Activated B cell treated with CpG ODN at 0.5 μM for 24 hours (primary cell): Measurements from ENCODE around the gene PANK4. TPM values are rescaled to one million over a fixed set of nuclear protein-coding genes. Genes with fewer than 3 reads are reported as not detected.

ENCODE experiments used
- ATAC-seq: fragments of 200-7000 bp; cut with Tn5 transposase; one replicate; pipeline ENCODE4 v1.10.0; 2021; ENCODE audit warnings: low read depth, mild to moderate bottlenecking, moderate library complexity
- CTCF ChIA-PET: fragments of 350-600 bp; sonication (Branson Sonifier 250); formaldehyde crosslinking; loops from one replicate; lab custom pipeline; 2021; ENCODE audit warnings: antibody characterized with exemption; lab: Charles Lee
- POLR2A ChIA-PET: fragments of 350-600 bp; sonication (Branson Sonifier 250); formaldehyde crosslinking; loops from one replicate; lab custom pipeline; 2021; ENCODE audit warnings: antibody characterized with exemption; lab: Charles Lee
- DNase-seq: peaks from one replicate; pipeline ENCODE4 v3.0.0; 2022
- H3K27ac Mint-ChIP-seq: one replicate; pipeline ENCODE4 v1.8.0; 2020; ENCODE audit warnings: mixed read lengths
- H3K27me3 Mint-ChIP-seq: one replicate; pipeline ENCODE4 v1.8.0; 2021; ENCODE audit warnings: mixed read lengths
- H3K36me3 Mint-ChIP-seq: one replicate; pipeline ENCODE4 v1.8.0; 2021; ENCODE audit warnings: low read depth, mixed read lengths
- H3K4me1 Mint-ChIP-seq: one replicate; pipeline ENCODE4 v1.8.0; 2021; ENCODE audit warnings: mixed read lengths
- H3K4me3 Mint-ChIP-seq: one replicate; pipeline ENCODE4 v1.8.0; 2020; ENCODE audit warnings: mild to moderate bottlenecking, mixed read lengths
- H3K9me3 Mint-ChIP-seq: one replicate; pipeline ENCODE4 v1.8.0; 2020; ENCODE audit warnings: mixed read lengths
- intact Hi-C: fragments of 100-400 bp; cut with micrococcal nuclease; formaldehyde crosslinking; loops from one replicate; pipeline ENCODE4 v1.15.1; 2024
- total RNA-seq: library from RNA; stranded (reverse); gene quantifications from 2 replicates; pipeline ENCODE4 v1.2.3, GENCODE V29; 2022
- TF ChIP-seq, protein P1 (sequence below): fragments of 200-600 bp; IDR thresholded peaks from one replicate; pipeline ENCODE4 v1.8.0; 2022; ENCODE audit warnings: antibody characterized with exemption, mild to moderate bottlenecking

The PANK4 gene
- total RNA-seq, 1 donor from 2014 or later = 54.0 TPM

DNA sequence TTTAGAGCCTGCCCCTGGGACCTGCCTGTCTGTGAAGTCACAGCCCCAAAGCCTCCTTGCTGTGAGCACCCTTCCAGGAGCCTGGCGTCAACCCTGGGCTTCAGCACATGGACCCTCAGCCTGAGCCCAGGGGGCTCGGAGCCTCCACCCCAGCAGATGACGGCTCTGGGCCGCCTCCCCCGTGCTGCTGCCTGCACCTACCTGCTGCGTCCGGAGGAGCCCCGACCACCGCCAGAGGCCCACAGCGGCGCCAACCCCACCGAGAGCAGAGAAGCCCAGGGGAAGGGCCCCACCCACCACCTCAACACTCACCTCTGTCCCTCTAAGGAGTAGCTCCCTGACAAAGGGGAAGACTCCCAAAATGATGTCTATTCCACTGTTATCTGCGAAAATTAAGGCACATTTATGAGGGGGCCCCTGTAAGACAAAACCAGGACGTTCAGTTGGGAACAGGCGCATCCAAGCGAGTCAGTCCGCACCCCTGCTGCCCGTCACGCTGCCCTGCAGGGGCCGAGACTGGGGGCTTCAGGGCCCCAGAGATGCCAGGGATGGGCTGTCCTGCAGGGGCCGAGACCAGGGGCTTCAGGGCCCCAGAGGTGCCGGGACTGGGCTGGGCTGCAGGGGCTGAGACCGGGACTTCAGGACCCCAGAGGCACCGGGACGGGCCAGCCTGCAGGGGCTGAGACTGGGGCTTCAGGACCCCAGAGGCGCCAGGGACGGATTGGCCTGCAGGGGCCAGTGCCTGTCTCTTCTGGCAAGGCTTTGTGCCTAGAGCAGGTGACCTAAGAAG lies 15.8 kb downstream of the PANK4 start:
- DNase-seq (no peak), ATAC-seq (no peak)
- Mint-ChIP-seq H3K27ac (no peak overlapping the region), H3K27me3 (no peaks in the 10 kb centered on the region), H3K36me3 (peaks cover 56% of the 10 kb centered on the region), H3K4me3 (no peak overlapping the region), H3K9me3 (no peaks in the 10 kb centered on the region), H3K4me1 (no peaks in the 10 kb centered on the region)
- ChIA-PET CTCF (no interaction called here), POLR2A (interaction anchor here (1.3 kb wide), 1 partner anchor 15 kb away, joined by 3 read pairs; no protein-coding TSS in a partner anchor)
- TF ChIP-seq, protein P1, sequence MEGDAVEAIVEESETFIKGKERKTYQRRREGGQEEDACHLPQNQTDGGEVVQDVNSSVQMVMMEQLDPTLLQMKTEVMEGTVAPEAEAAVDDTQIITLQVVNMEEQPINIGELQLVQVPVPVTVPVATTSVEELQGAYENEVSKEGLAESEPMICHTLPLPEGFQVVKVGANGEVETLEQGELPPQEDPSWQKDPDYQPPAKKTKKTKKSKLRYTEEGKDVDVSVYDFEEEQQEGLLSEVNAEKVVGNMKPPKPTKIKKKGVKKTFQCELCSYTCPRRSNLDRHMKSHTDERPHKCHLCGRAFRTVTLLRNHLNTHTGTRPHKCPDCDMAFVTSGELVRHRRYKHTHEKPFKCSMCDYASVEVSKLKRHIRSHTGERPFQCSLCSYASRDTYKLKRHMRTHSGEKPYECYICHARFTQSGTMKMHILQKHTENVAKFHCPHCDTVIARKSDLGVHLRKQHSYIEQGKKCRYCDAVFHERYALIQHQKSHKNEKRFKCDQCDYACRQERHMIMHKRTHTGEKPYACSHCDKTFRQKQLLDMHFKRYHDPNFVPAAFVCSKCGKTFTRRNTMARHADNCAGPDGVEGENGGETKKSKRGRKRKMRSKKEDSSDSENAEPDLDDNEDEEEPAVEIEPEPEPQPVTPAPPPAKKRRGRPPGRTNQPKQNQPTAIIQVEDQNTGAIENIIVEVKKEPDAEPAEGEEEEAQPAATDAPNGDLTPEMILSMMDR = no peak
- intact Hi-C loops = no loop called here

- Mint-ChIP-seq H3K36me3 (peaks cover 52% of the 10 kb centered on the region), H3K4me1 (no peaks in the 10 kb centered on the region), H3K27me3 (no peaks in the 10 kb centered on the region), H3K4me3 (no peak overlapping the region), H3K27ac (no peak overlapping the region), H3K9me3 (no peaks in the 10 kb centered on the region)
- ChIA-PET CTCF (no interaction called here), POLR2A (interaction anchor here (1.3 kb wide), 1 partner anchor 16 kb away, joined by 3 read pairs; no protein-coding TSS in a partner anchor)
- TF ChIP-seq, protein P1 = no peak
- no peak for ATAC-seq
- DNase-seq = no peak
- intact Hi-C loops = no loop called here
These were observed 16.8 kb downstream of the PANK4 start for GRCh38 chr1:2509589-2509988.

DNA sequence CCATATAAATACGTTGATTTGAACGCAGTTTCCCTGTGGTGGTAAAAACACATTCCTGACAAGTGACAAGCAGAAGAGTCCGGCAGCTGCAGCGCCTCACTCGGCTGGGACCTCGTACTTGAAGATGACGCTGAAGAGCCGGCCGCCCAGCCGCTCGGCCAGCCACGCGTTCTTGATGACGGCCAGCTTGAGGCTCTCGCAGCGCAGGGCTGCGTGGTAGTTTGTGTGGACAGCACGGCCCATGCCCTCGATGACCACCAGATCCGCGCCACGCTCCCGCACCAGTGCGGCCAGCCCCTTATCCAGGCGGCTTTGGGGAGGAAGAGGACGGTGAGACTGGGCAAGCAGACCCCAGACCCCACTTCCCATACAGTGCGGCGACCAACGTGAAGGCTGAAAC lies 17.6 kb downstream of the PANK4 start:
- ChIA-PET CTCF (no interaction called here), POLR2A (no interaction called here)
- H3K4me1 Mint-ChIP-seq = no peaks in the 10 kb centered on the region
- intact Hi-C loops = no loop called here
- TF ChIP-seq, protein P1 = no peak
- H3K4me3 Mint-ChIP-seq = no peak overlapping the region
- ATAC-seq (no peak), DNase-seq (no peak)
- H3K27me3 Mint-ChIP-seq = no peaks in the 10 kb centered on the region
- no peak overlapping the region for H3K27ac Mint-ChIP-seq
- peaks cover 51% of the 10 kb centered on the region for H3K36me3 Mint-ChIP-seq
- no peaks in the 10 kb centered on the region for H3K9me3 Mint-ChIP-seq

GRCh38 chr1:2508180-2508579 lies 18.2 kb downstream of the PANK4 start:
- no peak for ATAC-seq
- CTCF ChIA-PET = no interaction called here

DNA sequence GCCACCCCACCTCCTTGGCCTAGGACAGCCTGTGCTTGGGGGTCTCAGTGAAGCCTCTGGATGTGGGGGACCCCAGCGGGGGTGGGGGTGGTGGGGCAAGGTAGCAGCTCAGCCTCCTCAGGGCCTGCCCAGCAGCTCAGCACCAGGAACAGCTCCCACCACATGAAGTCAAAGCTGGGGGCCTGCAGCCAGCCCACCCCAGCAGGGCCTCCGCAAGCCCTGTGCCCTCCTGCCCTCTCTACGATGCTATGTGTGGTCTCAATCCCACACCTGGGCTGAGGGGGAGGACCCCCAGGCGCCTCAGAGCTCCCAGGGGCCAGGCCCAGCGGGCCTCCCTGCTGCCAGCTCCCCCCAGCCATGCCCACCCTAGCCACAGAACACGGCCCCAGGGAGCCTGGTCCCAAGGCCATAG lies 18.6 kb downstream of the PANK4 start:
- Mint-ChIP-seq H3K27ac (no peak overlapping the region), H3K4me3 (no peak overlapping the region), H3K36me3 (peaks cover 42% of the 10 kb centered on the region), H3K4me1 (peaks cover 2% of the 10 kb centered on the region), H3K9me3 (no peaks in the 10 kb centered on the region), H3K27me3 (no peaks in the 10 kb centered on the region)
- DNase-seq (no peak), ATAC-seq (no peak)
- POLR2A ChIA-PET = no interaction called here
- TF ChIP-seq, protein P1 = no peak
- intact Hi-C loops = no loop called here
- CTCF ChIA-PET = no interaction called here

More at GRCh38 chr1:2508180-2508579, 18.2 kb downstream of the PANK4 start:
- Mint-ChIP-seq H3K27ac (no peak overlapping the region), H3K4me3 (no peak overlapping the region), H3K4me1 (no peaks in the 10 kb centered on the region), H3K36me3 (peaks cover 46% of the 10 kb centered on the region), H3K9me3 (no peaks in the 10 kb centered on the region), H3K27me3 (no peaks in the 10 kb centered on the region)
- POLR2A ChIA-PET = no interaction called here
- TF ChIP-seq, protein P1 = no peak
- intact Hi-C loops = no loop called here
- no peak for DNase-seq
